ENCODE data around the gene CDC25C. TPM values are rescaled to one million over a fixed set of nuclear protein-coding genes. Genes with fewer than 3 reads are reported as not detected.

CDC25C gene
- total RNA-seq, 1 experiment from 2014 or later, result 14.1 TPM

DNA sequence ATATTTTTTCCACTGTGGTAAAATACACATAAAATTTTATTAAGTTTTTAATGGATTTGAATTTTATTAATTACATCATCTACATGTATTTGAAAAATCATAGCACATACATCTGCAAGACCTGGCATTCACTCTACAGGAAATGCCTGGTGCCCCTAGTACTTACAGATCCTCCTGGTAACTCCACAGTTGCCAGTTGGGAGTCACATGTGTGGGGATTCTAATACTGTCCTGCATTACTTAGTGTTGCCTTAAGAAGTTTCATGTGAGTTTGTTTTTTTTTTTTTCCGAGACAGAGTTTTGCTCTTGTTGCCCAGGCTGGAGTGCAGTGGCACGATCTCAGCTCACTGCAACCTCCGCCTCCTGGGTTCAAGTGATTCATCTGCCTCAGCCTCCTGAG lies 38.9 kb upstream of the CDC25C start:
- Histone ChIP-seq H3K4me1 (ENCODE audit: control insufficient read depth, insufficient read depth, low read length) (peaks cover 8% of the 10 kb centered on the region; the same call in 1 of the 2 replicates), H3K9me3 (ENCODE audit: control insufficient read depth, insufficient read depth, low read depth, low read length) (no peaks in the 10 kb centered on the region), H3K27me3 (ENCODE audit: control insufficient read depth, insufficient read depth, low read length) (no peaks in the 10 kb centered on the region), H3K27ac (ENCODE audit: low read length) (no peak overlapping the region), H3K36me3 (ENCODE audit: control insufficient read depth, insufficient read depth, low read length) (peaks cover 3% of the 10 kb centered on the region), H3K4me3 (ENCODE audit: low read depth in 2 of 2, low read length in 2 of 2) (no peak overlapping the region)
- CTCF ChIA-PET, result interaction anchor here (0.6 to 0.7 kb wide), 2 partner anchors 59 to 206 kb away, joined by 3 read pairs; no protein-coding TSS in a partner anchor
- TF ChIP-seq, protein P1, sequence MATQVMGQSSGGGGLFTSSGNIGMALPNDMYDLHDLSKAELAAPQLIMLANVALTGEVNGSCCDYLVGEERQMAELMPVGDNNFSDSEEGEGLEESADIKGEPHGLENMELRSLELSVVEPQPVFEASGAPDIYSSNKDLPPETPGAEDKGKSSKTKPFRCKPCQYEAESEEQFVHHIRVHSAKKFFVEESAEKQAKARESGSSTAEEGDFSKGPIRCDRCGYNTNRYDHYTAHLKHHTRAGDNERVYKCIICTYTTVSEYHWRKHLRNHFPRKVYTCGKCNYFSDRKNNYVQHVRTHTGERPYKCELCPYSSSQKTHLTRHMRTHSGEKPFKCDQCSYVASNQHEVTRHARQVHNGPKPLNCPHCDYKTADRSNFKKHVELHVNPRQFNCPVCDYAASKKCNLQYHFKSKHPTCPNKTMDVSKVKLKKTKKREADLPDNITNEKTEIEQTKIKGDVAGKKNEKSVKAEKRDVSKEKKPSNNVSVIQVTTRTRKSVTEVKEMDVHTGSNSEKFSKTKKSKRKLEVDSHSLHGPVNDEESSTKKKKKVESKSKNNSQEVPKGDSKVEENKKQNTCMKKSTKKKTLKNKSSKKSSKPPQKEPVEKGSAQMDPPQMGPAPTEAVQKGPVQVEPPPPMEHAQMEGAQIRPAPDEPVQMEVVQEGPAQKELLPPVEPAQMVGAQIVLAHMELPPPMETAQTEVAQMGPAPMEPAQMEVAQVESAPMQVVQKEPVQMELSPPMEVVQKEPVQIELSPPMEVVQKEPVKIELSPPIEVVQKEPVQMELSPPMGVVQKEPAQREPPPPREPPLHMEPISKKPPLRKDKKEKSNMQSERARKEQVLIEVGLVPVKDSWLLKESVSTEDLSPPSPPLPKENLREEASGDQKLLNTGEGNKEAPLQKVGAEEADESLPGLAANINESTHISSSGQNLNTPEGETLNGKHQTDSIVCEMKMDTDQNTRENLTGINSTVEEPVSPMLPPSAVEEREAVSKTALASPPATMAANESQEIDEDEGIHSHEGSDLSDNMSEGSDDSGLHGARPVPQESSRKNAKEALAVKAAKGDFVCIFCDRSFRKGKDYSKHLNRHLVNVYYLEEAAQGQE (IDR thresholded peaks at IDR 0.05; ENCODE audit: insufficient read depth in 1 of 2, low read depth in 2 of 2, low read length in 1 of 2), result no peak
- TF ChIP-seq SIN3A (IDR thresholded peaks at IDR 0.05; ENCODE audit: borderline replicate concordance, insufficient read depth, low read depth, low read length) (no peak), TCF7L2 (IDR thresholded peaks at IDR 0.05; ENCODE audit: low read depth, low read length) (no peak), POLR2AphosphoS5 (IDR thresholded peaks at IDR 0.05; ENCODE audit: low read depth, low read length) (no peak)
- TF ChIP-seq, protein P2, sequence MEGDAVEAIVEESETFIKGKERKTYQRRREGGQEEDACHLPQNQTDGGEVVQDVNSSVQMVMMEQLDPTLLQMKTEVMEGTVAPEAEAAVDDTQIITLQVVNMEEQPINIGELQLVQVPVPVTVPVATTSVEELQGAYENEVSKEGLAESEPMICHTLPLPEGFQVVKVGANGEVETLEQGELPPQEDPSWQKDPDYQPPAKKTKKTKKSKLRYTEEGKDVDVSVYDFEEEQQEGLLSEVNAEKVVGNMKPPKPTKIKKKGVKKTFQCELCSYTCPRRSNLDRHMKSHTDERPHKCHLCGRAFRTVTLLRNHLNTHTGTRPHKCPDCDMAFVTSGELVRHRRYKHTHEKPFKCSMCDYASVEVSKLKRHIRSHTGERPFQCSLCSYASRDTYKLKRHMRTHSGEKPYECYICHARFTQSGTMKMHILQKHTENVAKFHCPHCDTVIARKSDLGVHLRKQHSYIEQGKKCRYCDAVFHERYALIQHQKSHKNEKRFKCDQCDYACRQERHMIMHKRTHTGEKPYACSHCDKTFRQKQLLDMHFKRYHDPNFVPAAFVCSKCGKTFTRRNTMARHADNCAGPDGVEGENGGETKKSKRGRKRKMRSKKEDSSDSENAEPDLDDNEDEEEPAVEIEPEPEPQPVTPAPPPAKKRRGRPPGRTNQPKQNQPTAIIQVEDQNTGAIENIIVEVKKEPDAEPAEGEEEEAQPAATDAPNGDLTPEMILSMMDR (IDR thresholded peaks at IDR 0.05), result no peak
- POLR2A ChIA-PET, result no interaction called here
- no TSS peak for BruUV-seq (replicated peaks)
- DNase-seq (ENCODE audit: low read depth, low spot score) (no peak), ATAC-seq (no peak)
- intact Hi-C loops (cut with micrococcal nuclease; ENCODE audit: unreplicated experiment), result no loop called here
- in situ Hi-C loops (cut with HindIII; ENCODE audit: low pct_unique_long_range_greater_than_20kb, low sequenced_read_pairs), result no loop called here

DNA sequence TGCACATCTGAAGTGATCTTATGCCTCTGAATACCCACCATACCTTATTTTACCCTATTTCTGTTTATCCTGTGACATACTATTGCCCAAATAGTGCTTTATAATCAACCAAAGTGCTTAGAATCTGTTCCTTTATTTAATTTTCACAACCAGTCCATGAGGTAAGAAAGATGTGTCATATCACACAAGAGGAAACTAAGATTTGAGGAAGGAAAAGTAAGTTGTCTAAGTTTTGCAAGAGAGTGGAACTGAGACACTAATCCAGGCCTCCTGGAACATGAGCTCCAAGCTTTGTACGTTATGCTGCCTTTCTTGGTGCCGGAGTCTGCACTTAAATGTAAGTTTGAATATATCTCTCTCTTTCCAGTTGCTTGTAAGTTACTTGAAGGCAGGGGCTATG lies 38.1 kb upstream of the CDC25C start:
- ChIA-PET CTCF (no interaction called here), POLR2A (no interaction called here)
- ATAC-seq (no peak), DNase-seq (ENCODE audit: low read depth, low spot score) (no peak)
- no peaks in the 10 kb centered on the region for H3K9me3 ChIP-seq (ENCODE audit: control insufficient read depth, insufficient read depth, low read depth, low read length)
- no peaks in the 10 kb centered on the region for H3K27me3 ChIP-seq (ENCODE audit: control insufficient read depth, insufficient read depth, low read length)
- no peak overlapping the region for H3K4me3 ChIP-seq (ENCODE audit: low read depth in 2 of 2, low read length in 2 of 2)
- intact Hi-C loops (cut with micrococcal nuclease; ENCODE audit: unreplicated experiment), result no loop called here
- BruUV-seq (replicated peaks), result no TSS peak
- H3K4me1 ChIP-seq (ENCODE audit: control insufficient read depth, insufficient read depth, low read length), result peaks cover 8% of the 10 kb centered on the region; the same call in 1 of the 2 replicates
- in situ Hi-C loops (cut with HindIII; ENCODE audit: low pct_unique_long_range_greater_than_20kb, low sequenced_read_pairs), result no loop called here
- TF ChIP-seq TCF7L2 (IDR thresholded peaks at IDR 0.05; ENCODE audit: low read depth, low read length) (no peak), POLR2AphosphoS5 (IDR thresholded peaks at IDR 0.05; ENCODE audit: low read depth, low read length) (no peak), SIN3A (IDR thresholded peaks at IDR 0.05; ENCODE audit: borderline replicate concordance, insufficient read depth, low read depth, low read length) (no peak)
- TF ChIP-seq, protein P1 (IDR thresholded peaks at IDR 0.05; ENCODE audit: insufficient read depth in 1 of 2, low read depth in 2 of 2, low read length in 1 of 2), result no peak
- TF ChIP-seq, protein P2 (IDR thresholded peaks at IDR 0.05), result no peak
- no peak overlapping the region for H3K27ac ChIP-seq (ENCODE audit: low read length)
- peaks cover 3% of the 10 kb centered on the region for H3K36me3 ChIP-seq (ENCODE audit: control insufficient read depth, insufficient read depth, low read length)
